ENCODE measurements around the gene MEGF11.
A peak's percentile ranks its signal among the peaks of the same experiment; 100 is the strongest.
"Not testable (repeated sequence)": the region's sequence is repeated elsewhere in the genome, so short reads cannot be mapped to it uniquely, and the experiment has no call there.

The MEGF11 gene

DNA sequence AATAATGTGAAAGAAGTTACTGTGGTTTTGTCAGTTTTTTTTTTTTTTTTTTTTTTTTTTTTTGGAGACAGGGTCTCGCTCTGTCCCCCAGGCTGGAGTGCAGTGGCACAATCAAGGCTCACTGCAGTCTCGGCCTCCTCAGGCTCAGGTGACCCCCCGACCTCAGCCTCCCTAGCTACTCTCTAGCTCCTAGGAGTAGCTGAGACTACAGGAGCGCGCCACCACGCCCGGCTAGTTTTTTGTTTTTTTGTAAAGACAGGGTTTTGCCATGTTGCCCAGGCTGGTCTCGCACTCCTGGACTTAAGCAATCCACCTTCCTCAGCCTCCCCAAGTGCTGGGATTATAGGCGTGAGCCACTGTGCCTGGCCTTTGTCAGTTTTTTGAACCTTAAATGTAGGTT lies 381.7 kb downstream of the MEGF11 start:
- not testable (repeated sequence) for DNase-seq

- DNase-seq = peak in 1 of 5 experiments; percentile 63
Observed at GRCh38 chr15:65870889-65871533, 382.5 kb downstream of the MEGF11 start.

GRCh38 chr15:65869954-65870871 lies 383.3 kb downstream of the MEGF11 start:
- DNase-seq = peak in 1 of 5 experiments; percentile 39

DNA sequence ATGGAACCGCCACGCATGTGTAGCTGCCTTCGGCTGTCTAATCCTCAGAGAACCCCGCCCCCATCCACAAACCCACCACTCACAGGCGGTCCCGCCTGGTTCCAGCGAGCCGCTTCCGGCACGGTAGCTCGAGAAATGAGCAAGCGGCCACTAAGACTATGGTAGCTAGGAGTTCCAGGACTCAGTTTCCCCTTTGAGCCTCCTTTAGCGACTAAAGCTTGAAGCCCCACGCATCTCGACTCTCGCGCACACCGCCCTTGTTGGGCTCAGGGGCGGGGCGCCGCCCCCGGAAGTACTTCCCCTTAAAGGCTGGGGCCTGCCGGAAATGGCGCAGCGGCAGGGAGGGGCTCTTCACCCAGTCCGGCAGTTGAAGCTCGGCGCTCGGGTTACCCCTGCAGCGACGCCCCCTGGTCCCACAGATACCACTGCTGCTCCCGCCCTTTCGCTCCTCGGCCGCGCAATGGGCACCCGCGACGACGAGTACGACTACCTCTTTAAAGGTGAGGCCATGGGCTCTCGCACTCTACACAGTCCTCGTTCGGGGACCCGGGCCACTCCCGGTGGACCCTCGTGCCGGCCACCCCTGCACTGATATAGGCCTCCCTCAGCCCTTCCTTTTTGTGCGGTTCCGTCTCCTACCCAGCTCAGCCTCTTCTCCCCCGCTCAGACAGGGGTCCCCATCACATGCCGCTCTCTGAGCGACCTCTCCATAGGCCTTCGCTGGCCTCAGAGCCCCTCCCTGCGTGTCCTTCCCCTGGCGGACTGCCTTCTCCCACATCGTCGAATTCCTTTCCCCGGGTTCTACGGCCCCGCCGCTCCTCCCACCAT lies 384.2 kb downstream of the MEGF11 start, which contains the start of gene RAB11A:
Gene RAB11A (plus strand): TSS at position 366 of the 828 bp plus-strand sequence. CDS start 95 bp downstream, at position 461.
- peak; percentile 86 to 98 (median 93) for DNase-seq

- DNase-seq = no peak
Observed at GRCh38 chr15:65868546-65869125, 384.9 kb downstream of the MEGF11 start.

- not testable (repeated sequence) for DNase-seq
Observed at GRCh38 chr15:65867933-65868332, 385.6 kb downstream of the MEGF11 start.

- no peak for DNase-seq
Observed at GRCh38 chr15:65867244-65867643, 386.3 kb downstream of the MEGF11 start.

DNA sequence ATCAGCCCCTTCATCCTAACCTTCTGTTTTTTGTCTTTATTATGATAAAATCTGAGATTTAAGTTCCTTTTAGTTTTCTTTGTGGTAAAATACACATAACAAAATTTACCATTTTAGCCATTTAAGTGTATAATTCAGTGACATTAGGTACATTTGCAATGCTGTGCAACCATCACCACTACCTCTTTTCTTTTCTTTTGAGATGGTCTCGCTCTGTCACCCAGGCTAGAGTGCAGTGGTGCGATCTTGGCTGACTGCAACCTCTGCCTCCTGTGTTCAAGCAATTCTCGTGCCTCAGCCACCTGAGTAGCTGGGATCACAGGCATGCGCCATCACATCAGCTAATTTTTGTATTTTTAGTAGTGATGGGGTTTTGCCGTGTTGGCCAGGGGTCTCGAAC lies 390.4 kb downstream of the MEGF11 start:
- DNase-seq = no peak

- peak in 4 of 5 experiments; percentile 34 to 85 (median 44) for DNase-seq
Observed at GRCh38 chr15:65862682-65863081, 390.9 kb downstream of the MEGF11 start.

DNA sequence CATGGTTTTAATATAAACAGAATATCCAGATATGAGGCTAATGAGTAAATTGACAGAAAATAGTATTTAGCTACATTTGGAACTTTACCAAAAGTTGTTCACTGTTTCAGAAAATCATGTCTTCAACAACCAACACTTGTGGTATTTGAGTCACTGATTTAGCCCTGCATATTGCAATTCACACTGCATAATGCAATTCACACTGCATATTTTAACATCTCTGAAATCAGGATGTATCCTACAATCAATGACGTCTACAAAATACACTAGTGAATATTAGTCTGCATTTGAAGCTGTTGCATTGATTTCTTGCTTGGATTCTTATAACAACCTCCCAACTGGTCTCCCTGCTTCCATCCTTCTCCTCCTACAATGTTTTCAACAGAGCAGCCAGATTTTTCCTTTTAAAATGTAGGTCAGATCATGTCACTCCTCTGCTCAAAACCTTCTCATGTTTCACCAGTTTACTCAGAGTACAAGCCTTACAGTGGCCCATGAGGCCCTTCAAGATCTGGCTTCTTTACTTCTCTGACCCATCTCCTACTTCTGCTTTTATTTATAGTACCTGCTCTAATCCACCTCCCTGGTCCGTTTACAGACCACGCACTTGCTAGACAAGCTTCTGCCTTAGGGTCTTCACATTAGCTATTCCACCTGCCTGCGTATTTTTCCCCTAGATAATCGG lies 395.7 kb downstream of the MEGF11 start:
- DNase-seq = peak in 1 of 5 experiments; percentile 41

DNA sequence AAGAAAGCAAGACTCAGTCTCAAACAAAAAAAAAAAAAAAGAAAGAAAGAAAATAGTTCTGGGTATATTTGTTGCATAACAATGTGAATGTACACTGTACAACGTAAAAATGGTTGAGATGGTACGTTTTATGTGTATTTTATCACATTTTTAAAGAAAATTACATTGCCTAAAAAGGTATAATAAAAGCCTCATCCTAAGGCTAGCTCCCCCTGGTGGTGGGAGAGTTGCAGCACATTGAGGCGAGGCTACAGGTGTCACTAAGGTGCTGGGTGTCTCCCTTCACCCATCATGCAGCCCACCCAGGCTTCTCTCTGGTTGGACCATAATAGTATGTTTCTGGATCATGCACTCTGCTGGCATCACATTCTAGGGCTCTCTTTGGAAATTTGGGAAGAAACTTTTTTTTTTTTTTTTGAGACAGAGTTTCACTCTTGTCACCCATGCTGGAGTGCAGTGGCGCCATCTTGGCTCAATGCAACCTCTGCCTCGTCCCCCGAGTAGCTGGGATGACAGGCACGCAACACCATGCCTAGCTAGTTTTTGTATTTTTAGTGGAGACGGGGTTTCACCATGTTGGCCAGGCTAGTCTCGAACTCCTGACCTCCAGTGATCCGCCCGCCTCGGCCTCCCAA lies 396.6 kb downstream of the MEGF11 start:
- DNase-seq = peak; percentile 45 to 81 (median 69)

DNA sequence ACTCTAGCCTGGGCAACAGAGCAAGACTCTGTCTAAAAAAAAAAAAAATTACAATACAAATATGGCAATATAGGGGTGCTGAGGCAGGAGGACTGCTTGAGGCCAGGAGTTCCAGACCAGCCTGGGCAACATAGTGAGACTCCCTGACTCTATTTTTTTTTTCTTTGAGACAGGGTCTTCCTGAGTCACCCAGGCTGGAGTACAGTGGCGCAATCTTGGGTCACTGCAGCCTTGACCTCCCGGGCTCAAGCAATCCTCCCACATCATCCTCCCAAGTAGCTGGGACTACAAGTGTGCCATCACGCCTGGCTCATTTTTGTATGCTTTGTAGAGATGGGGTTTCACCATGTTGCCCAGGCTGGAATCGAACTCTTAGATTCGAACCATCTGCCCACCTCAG lies 401.6 kb downstream of the MEGF11 start:
- no peak for DNase-seq

GRCh38 chr15:65847989-65848388 lies 405.6 kb downstream of the MEGF11 start:
- DNase-seq = no peak

GRCh38 chr15:65845826-65846519 lies 407.6 kb downstream of the MEGF11 start:
- no peak for DNase-seq

All from T-helper 2 cell (primary cell).